Gastrocnemius medialis (tissue), 4 donors: ENCODE data around the gene ELF3.

Source experiments
- CTCF ChIP-seq, 5 experiments: fragments of 450-650 bp in 3 of 5; fragments of 200-600 bp in 2 of 5; sonication (generic) in 2 of 5; IDR thresholded peaks in 4 of 5; conservative IDR thresholded peaks in 1 of 5; 1 replicate in 4 of 5; 2 replicates in 1 of 5; pipeline ENCODE4 v1.5.1; 2016 to 2019; ENCODE audit warnings: antibody characterized with exemption in 5 of 5, mild to moderate bottlenecking in 3 of 5, moderate library complexity in 3 of 5
- POLR2A ChIP-seq, 2 donors: fragments of 450-650 bp; IDR thresholded peaks; one replicate each; pipeline ENCODE4 v1.6.1; 2017; ENCODE audit warnings: antibody characterized with exemption in 2 of 2, mild to moderate bottlenecking in 2 of 2, moderate library complexity in 2 of 2

GRCh38 chr1:202034683-202035462, 24.5 kb downstream of the ELF3 start:
- TF ChIP-seq CTCF (IDR thresholded peaks at IDR 0.05 in 4 of 5, conservative IDR thresholded peaks at IDR 0.05 in 1 of 5) (no peak), POLR2A (IDR thresholded peaks at IDR 0.05) (no peak)
